Lung microvascular endothelial cell (primary cell): ENCODE data around the gene SPAG8. TPM values are rescaled to one million over a fixed set of nuclear protein-coding genes. Genes with fewer than 3 reads are reported as not detected.

ENCODE experiments used
- DNase-seq, 2 donors: peaks; one replicate each; pipeline versions ENCODE4 v3.0.0 to v3.0.0-alpha.2; 2010; ENCODE audit warnings: low read depth in 2 of 2
- total RNA-seq: library from RNA; depleted of rRNA; stranded (reverse); fragments of >200 nt; gene quantifications from 2 replicates; pipeline ENCODE4 v1.2.1, GENCODE V29; 2014

The SPAG8 gene
- total RNA-seq, 1 donor from 2014 or later, result not detected

GRCh38 chr9:35774907-35775635, 37.0 kb downstream of the SPAG8 start:
- DNase-seq, result peak in 1 of 2 donors; percentile 60

DNA sequence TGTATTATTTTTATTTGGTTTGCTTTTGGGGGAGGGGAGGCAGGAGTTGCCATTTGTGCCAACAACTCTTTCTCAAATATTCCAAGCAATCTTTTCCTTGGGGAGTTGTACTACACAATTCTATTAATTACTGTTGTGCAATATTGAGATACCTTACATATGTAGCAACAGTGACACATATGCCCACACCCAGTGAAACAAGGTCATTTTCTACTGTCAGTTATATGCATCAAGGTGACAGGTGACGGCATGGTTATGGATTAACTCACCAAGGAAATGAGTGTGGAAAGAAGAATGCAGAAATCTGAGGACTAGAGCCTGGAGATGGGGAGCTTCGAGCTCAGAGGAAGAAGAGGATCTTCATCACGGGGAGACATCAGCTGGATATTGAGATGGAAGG, 40.1 kb downstream of the SPAG8 start:
- no peak for DNase-seq

DNA sequence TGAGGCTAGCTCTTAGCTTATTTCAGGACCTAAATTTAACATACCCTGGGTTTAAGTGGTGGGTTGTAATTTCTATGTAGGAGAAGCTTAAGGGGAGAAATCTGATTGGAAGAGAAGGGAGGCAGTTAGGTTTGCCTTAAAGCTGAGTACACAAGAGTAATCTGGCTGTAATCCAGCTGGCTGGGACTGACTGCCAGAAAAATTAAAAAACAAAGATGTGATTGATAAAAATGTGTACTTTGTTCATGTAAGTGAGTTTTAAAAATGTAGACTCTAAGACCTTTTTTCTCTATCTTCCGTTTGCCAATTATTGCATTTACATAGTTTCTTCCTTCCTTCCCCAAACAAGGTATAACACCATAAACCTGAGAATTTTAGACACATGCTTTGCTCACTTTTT, 40.5 kb downstream of the SPAG8 start:
- DNase-seq, result peak; percentile 72 to 73

GRCh38 chr9:35771075-35771433, 41.0 kb downstream of the SPAG8 start:
- DNase-seq, result no peak

GRCh38 chr9:35769763-35770162, 42.3 kb downstream of the SPAG8 start:
- no peak for DNase-seq

DNA sequence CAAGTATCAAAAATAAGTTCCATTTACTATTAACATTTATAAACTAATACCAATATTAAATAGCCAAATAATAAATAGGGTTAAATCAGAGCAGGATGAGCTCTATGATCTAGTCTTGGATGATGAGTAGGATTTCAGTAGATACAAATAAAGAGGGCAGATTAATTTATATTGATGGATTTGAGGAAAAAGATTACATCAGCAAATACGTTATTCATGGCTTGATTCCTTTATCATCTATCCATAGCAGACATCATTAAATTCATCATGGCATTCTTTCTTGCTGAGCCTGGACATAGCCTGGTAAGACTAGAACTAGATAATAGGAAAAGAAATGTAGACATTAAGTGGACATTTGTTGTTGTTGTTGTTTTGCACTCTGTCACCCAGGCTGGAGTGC, 44.6 kb downstream of the SPAG8 start:
- no peak for DNase-seq

- no peak for DNase-seq
These were observed 45.1 kb downstream of the SPAG8 start for GRCh38 chr9:35766997-35767396.

DNA sequence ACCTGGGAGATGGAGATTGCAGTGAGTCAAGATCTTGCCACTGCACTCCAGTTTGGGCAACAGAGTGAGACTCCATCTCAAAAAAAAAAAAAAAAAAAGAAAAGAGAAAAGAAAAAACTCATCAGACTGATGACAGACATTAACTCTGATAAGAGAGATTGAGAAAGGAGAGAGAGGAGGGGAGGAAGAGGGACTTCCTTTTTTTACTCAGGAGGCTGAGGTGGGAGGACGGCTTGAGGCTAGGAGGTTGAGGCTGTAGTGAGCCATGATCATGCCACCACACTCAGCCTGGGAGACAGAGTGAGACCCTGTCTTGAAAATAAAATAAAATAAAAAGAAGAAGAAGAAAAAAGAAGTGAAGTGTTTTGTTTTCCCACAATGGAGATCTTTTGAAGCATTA, 48.3 kb downstream of the SPAG8 start:
- DNase-seq, result no peak

DNA sequence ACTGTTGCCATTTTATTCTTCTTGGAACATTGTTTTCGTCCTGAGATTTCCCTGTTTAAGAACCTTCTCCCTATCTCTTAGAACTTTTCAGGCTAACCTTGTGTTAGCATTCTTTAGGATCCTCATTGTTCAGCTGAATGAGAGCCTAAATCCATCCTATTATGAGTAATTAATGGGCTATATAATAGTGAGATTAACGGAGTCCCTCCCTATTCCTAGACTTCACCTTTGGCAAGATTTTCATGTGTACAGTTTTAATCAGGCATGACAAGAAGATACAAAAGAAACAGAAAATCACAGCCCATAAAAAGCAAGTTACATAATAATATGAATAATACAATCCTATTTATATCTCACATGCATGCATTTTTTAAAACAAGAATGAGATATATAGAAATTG, 48.9 kb downstream of the SPAG8 start:
- DNase-seq, result no peak

DNA sequence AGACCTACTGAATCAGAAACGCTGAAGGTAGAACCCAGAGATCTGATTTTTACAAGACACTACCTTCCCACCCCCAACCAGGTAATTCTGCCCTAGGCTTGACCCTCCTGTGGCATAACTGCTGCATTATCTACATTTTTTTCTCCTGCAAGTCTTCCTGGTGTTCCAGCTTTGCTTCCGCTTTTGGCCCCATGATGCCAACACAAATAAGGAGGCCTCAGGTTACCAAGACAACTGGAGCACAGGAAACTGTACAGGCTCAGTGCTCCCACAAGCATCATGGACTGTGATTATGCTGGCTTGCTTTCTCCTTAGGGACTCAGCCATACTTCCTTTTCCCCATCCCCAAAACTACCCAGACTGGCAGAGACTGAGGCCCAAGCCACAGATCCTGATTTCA, 51.4 kb downstream of the SPAG8 start:
- peak; percentile 92 to 96 for DNase-seq

- DNase-seq, result no peak
These were observed 52.3 kb downstream of the SPAG8 start for GRCh38 chr9:35759795-35760194.

Other genes starting within 250 kb of the SPAG8 start
- gene TESK1, start 207.0 kb downstream of the SPAG8 start, total RNA-seq, result 2.8 and 6.3 TPM in 2 replicates
- gene CD72, start 193.8 kb downstream of the SPAG8 start, total RNA-seq, result under 0.01 TPM in 1 of 2 replicates, not detected in the other
- gene SIT1, start 161.3 kb downstream of the SPAG8 start, total RNA-seq, result not detected in 2 replicates
- 215,777 and 328,792 TPM in 2 replicates for gene RMRP, start 154.2 kb downstream of the SPAG8 start, total RNA-seq
- gene CCDC107, start 154.0 kb downstream of the SPAG8 start, total RNA-seq, result 10.9 and 16.9 TPM in 2 replicates
- gene ARHGEF39, start 147.1 kb downstream of the SPAG8 start, total RNA-seq, result under 0.01 and 0.44 TPM in 2 replicates
- gene CA9, start 138.3 kb downstream of the SPAG8 start, total RNA-seq, result 0.22 TPM in 1 of 2 replicates, not detected in the other
- gene TPM2, start 122.3 kb downstream of the SPAG8 start, total RNA-seq, result 7.3 and 9.8 TPM in 2 replicates
- gene TLN1, start 80.1 kb downstream of the SPAG8 start, total RNA-seq, result 165 and 180 TPM in 2 replicates
- 34.4 and 36.7 TPM in 2 replicates for gene CREB3, start 79.6 kb downstream of the SPAG8 start, total RNA-seq
- 42.5 and 54.0 TPM in 2 replicates for gene GBA2, start 63.0 kb downstream of the SPAG8 start, total RNA-seq
- 8.1 and 10.1 TPM in 2 replicates for gene RGP1, start 63.0 kb downstream of the SPAG8 start, total RNA-seq
- 60.9 and 61.5 TPM in 2 replicates for gene MSMP, start 58.0 kb downstream of the SPAG8 start, total RNA-seq
- gene NPR2, start 20.7 kb downstream of the SPAG8 start, total RNA-seq, result 0.20 and 2.0 TPM in 2 replicates
- 2.6 and 10.7 TPM in 2 replicates for gene HINT2, start 2.8 kb upstream of the SPAG8 start, total RNA-seq
- gene FAM221B, start 16.5 kb upstream of the SPAG8 start, total RNA-seq, result not detected in 2 replicates
- gene TMEM8B, start 17.0 kb upstream of the SPAG8 start, total RNA-seq, result under 0.01 and 0.22 TPM in 2 replicates
- gene OR13J1, start 58.1 kb upstream of the SPAG8 start, total RNA-seq, result not detected in 2 replicates
- 1.8 and 4.1 TPM in 2 replicates for gene HRCT1, start 93.9 kb upstream of the SPAG8 start, total RNA-seq
- 1.8 and 3.5 TPM in 2 replicates for gene SPAAR, start 97.2 kb upstream of the SPAG8 start, total RNA-seq
- gene OR2S2, start 145.9 kb upstream of the SPAG8 start, total RNA-seq, result not detected in 2 replicates
- 17.2 and 25.0 TPM in 2 replicates for gene RECK, start 224.7 kb upstream of the SPAG8 start, total RNA-seq